Right lobe of liver (tissue), 4 donors: Measurements from ENCODE around the gene MYO1C.

ENCODE experiments used
- POLR2A ChIP-seq: fragments of 450-650 bp; IDR thresholded peaks from one replicate; pipeline ENCODE4 v1.6.1; 2017; ENCODE audit warnings: antibody characterized with exemption, mild to moderate bottlenecking
- TF ChIP-seq, protein P1 (sequence below), 4 donors: fragments of 200-600 bp in 3 of 4; fragments of 450-650 bp in 1 of 4; IDR thresholded peaks; one replicate each; pipeline versions ENCODE4 v1.5.1 to v1.8.0; 2016 to 2022; ENCODE audit warnings: antibody characterized with exemption in 4 of 4, mild to moderate bottlenecking in 2 of 4
- donor health status: DM: no; HTN: no; CAD: no.
- donor health status: DM: no; HTN: no; CAD: no.
- donor health status: DM: no; HTN: yes; CAD: no.

DNA sequence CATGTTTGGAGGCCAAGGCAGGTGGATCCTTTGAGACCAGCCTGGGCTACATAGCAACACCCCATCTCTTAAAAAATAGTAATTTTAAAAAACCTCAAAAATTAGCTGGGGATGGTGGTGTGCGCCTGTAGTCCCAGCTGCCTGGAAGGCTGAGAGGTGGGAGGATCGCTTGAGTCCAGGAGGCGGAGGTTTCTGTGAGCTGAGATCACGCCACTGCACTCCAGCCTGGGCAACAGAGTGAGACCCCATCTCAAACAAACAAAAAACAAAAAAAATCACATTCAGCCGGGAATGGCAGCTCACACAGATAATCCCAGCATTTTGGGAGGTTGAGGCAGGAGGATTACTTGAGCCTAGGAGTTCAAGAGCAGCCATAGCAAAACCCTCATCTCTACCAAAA lies 76.1 kb downstream of the MYO1C start:
- TF ChIP-seq, protein P1, sequence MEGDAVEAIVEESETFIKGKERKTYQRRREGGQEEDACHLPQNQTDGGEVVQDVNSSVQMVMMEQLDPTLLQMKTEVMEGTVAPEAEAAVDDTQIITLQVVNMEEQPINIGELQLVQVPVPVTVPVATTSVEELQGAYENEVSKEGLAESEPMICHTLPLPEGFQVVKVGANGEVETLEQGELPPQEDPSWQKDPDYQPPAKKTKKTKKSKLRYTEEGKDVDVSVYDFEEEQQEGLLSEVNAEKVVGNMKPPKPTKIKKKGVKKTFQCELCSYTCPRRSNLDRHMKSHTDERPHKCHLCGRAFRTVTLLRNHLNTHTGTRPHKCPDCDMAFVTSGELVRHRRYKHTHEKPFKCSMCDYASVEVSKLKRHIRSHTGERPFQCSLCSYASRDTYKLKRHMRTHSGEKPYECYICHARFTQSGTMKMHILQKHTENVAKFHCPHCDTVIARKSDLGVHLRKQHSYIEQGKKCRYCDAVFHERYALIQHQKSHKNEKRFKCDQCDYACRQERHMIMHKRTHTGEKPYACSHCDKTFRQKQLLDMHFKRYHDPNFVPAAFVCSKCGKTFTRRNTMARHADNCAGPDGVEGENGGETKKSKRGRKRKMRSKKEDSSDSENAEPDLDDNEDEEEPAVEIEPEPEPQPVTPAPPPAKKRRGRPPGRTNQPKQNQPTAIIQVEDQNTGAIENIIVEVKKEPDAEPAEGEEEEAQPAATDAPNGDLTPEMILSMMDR (IDR thresholded peaks at IDR 0.05) = no peak
- TF ChIP-seq POLR2A = no peak
